GM12878 (cell line): ENCODE results near the gene LRP1B. TPM values are rescaled to one million over a fixed set of nuclear protein-coding genes. Genes with fewer than 3 reads are reported as not detected.

Experiments
- GATAD2B ChIP-seq: fragments of 450-650 bp; conservative IDR thresholded peaks from 2 replicates; pipeline ENCODE4 v1.6.1; 2017; ENCODE audit warnings: low read depth, mild to moderate bottlenecking, moderate library complexity
- polyA plus RNA-seq, 11 experiments: library from polyadenylated mRNA; depleted of rRNA in 4 of 11; unstranded in 6 of 11; stranded (reverse) in 5 of 11; fragments of >200 nt; fragmentation: Nextera tagmentation in 4 of 11; fragmentation: Illumina TruSeq in 1 of 11; extraction: Ambion mirVana in 4 of 11; extraction: Trizol in 1 of 11; gene quantifications; 1 replicate in 1 of 11; 2 replicates in 10 of 11; pipeline versions ENCODE4 v1.2.1 to v1.2.3, GENCODE V29; 2011 to 2016; ENCODE audit warnings: inconsistent platforms in 2 of 11, missing spikeins in 2 of 11, low read depth in 1 of 11
- total RNA-seq, 4 experiments: library from RNA; depleted of rRNA in 3 of 4; stranded (reverse); fragments of >200 nt in 3 of 4; fragmentation: Illumina TruSeq in 1 of 4; extraction: Trizol in 1 of 4; gene quantifications; 2 replicates each; pipeline versions ENCODE4 v1.2.1 to v1.2.3, GENCODE V29; 2013 to 2021
- TF ChIP-seq, protein P1 (sequence below): fragments of 450-650 bp; IDR thresholded peaks from 2 replicates; pipeline ENCODE4 v1.6.1; 2017; ENCODE audit warnings: mild to moderate bottlenecking, low read depth, inconsistent platforms; ENCODE audit not compliant: poor library complexity, severe bottlenecking
- TF ChIP-seq, protein P2 (sequence below): fragments of 450-650 bp; IDR thresholded peaks from 2 replicates; pipeline ENCODE4 v1.6.1; 2017; ENCODE audit warnings: mild to moderate bottlenecking
- TF ChIP-seq, protein P3 (sequence below): IDR thresholded peaks from 2 replicates; pipeline ENCODE4 v1.6.1; 2011; ENCODE audit warnings: borderline replicate concordance, low read depth, mild to moderate bottlenecking, moderate library complexity, low read length; ENCODE audit not compliant: insufficient read depth, poor library complexity, severe bottlenecking
- TF ChIP-seq, protein P4 (sequence below): IDR thresholded peaks from 2 replicates; pipeline ENCODE4 v1.6.1; 2012; ENCODE audit warnings: improper control_type of control experiment, low read depth, low read length; ENCODE audit not compliant: insufficient replicate concordance
- TF ChIP-seq, protein P5 (sequence below): fragments of 450-650 bp; IDR thresholded peaks from 2 replicates; pipeline ENCODE4 v1.6.1; 2018; ENCODE audit warnings: mild to moderate bottlenecking, low read depth, moderate library complexity; ENCODE audit not compliant: partially characterized antibody

The LRP1B gene
- total and polyA plus RNA-seq, 10 of the 15 experiments (the other 5 are each of a cell fraction or from before 2014, with no cell fraction given) = under 0.01 to 0.06 (median 0.03) TPM; not detected in 5

DNA sequence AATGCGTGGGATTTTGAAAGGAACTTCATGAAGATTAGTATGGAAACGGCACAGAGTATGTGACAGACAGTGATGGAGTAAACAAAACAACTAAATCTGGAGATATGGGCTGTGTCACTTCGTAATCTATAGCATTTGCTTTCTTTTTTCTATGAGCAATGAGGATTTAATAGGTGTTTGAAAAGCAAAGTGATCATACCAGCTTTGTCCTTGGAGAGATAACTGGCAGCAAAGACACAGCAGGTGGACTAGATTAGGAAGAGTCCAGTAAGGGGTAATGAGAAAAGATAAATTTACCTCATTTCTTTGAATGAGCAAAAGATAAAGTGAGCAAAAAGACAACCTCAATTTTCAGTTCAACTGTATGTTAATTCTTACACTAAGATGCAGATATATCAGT lies 199.0 kb downstream of the LRP1B start (continued):
- TF ChIP-seq, protein P1, sequence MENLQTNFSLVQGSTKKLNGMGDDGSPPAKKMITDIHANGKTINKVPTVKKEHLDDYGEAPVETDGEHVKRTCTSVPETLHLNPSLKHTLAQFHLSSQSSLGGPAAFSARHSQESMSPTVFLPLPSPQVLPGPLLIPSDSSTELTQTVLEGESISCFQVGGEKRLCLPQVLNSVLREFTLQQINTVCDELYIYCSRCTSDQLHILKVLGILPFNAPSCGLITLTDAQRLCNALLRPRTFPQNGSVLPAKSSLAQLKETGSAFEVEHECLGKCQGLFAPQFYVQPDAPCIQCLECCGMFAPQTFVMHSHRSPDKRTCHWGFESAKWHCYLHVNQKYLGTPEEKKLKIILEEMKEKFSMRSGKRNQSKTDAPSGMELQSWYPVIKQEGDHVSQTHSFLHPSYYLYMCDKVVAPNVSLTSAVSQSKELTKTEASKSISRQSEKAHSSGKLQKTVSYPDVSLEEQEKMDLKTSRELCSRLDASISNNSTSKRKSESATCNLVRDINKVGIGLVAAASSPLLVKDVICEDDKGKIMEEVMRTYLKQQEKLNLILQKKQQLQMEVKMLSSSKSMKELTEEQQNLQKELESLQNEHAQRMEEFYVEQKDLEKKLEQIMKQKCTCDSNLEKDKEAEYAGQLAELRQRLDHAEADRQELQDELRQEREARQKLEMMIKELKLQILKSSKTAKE = no peak
- TF ChIP-seq, protein P2, sequence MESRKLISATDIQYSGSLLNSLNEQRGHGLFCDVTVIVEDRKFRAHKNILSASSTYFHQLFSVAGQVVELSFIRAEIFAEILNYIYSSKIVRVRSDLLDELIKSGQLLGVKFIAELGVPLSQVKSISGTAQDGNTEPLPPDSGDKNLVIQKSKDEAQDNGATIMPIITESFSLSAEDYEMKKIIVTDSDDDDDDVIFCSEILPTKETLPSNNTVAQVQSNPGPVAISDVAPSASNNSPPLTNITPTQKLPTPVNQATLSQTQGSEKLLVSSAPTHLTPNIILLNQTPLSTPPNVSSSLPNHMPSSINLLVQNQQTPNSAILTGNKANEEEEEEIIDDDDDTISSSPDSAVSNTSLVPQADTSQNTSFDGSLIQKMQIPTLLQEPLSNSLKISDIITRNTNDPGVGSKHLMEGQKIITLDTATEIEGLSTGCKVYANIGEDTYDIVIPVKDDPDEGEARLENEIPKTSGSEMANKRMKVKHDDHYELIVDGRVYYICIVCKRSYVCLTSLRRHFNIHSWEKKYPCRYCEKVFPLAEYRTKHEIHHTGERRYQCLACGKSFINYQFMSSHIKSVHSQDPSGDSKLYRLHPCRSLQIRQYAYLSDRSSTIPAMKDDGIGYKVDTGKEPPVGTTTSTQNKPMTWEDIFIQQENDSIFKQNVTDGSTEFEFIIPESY = no peak
- TF ChIP-seq, protein P3, sequence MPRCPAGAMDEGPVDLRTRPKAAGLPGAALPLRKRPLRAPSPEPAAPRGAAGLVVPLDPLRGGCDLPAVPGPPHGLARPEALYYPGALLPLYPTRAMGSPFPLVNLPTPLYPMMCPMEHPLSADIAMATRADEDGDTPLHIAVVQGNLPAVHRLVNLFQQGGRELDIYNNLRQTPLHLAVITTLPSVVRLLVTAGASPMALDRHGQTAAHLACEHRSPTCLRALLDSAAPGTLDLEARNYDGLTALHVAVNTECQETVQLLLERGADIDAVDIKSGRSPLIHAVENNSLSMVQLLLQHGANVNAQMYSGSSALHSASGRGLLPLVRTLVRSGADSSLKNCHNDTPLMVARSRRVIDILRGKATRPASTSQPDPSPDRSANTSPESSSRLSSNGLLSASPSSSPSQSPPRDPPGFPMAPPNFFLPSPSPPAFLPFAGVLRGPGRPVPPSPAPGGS = no peak
- no peak for TF ChIP-seq GATAD2B
- TF ChIP-seq, protein P4, sequence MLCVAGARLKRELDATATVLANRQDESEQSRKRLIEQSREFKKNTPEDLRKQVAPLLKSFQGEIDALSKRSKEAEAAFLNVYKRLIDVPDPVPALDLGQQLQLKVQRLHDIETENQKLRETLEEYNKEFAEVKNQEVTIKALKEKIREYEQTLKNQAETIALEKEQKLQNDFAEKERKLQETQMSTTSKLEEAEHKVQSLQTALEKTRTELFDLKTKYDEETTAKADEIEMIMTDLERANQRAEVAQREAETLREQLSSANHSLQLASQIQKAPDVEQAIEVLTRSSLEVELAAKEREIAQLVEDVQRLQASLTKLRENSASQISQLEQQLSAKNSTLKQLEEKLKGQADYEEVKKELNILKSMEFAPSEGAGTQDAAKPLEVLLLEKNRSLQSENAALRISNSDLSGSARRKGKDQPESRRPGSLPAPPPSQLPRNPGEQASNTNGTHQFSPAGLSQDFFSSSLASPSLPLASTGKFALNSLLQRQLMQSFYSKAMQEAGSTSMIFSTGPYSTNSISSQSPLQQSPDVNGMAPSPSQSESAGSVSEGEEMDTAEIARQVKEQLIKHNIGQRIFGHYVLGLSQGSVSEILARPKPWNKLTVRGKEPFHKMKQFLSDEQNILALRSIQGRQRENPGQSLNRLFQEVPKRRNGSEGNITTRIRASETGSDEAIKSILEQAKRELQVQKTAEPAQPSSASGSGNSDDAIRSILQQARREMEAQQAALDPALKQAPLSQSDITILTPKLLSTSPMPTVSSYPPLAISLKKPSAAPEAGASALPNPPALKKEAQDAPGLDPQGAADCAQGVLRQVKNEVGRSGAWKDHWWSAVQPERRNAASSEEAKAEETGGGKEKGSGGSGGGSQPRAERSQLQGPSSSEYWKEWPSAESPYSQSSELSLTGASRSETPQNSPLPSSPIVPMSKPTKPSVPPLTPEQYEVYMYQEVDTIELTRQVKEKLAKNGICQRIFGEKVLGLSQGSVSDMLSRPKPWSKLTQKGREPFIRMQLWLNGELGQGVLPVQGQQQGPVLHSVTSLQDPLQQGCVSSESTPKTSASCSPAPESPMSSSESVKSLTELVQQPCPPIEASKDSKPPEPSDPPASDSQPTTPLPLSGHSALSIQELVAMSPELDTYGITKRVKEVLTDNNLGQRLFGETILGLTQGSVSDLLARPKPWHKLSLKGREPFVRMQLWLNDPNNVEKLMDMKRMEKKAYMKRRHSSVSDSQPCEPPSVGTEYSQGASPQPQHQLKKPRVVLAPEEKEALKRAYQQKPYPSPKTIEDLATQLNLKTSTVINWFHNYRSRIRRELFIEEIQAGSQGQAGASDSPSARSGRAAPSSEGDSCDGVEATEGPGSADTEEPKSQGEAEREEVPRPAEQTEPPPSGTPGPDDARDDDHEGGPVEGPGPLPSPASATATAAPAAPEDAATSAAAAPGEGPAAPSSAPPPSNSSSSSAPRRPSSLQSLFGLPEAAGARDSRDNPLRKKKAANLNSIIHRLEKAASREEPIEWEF = no peak
- TF ChIP-seq, protein P5, sequence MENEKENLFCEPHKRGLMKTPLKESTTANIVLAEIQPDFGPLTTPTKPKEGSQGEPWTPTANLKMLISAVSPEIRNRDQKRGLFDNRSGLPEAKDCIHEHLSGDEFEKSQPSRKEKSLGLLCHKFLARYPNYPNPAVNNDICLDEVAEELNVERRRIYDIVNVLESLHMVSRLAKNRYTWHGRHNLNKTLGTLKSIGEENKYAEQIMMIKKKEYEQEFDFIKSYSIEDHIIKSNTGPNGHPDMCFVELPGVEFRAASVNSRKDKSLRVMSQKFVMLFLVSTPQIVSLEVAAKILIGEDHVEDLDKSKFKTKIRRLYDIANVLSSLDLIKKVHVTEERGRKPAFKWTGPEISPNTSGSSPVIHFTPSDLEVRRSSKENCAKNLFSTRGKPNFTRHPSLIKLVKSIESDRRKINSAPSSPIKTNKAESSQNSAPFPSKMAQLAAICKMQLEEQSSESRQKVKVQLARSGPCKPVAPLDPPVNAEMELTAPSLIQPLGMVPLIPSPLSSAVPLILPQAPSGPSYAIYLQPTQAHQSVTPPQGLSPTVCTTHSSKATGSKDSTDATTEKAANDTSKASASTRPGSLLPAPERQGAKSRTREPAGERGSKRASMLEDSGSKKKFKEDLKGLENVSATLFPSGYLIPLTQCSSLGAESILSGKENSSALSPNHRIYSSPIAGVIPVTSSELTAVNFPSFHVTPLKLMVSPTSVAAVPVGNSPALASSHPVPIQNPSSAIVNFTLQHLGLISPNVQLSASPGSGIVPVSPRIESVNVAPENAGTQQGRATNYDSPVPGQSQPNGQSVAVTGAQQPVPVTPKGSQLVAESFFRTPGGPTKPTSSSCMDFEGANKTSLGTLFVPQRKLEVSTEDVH = no peak
